CD4-positive, CD25-positive, alpha-beta regulatory T cell (primary cell): ENCODE measurements around the gene FANCF. TPM values are rescaled to one million over a fixed set of nuclear protein-coding genes. Genes with fewer than 3 reads are reported as not detected.

Source experiments
- ATAC-seq, 2 donors: fragments of 150-1000 bp; cut with Tn5 transposase; one replicate each; pipeline ENCODE4 v1.10.0; 2021; ENCODE audit warnings: low read depth in 2 of 2, moderate number of reproducible peaks in 2 of 2, moderate library complexity in 1 of 2
- DNase-seq, 3 donors: peaks; one replicate each; pipeline versions ENCODE4 v3.0.0 to v3.0.0-alpha.2; 2012 to 2022; ENCODE audit warnings: mixed read lengths in 1 of 3
- H3K27ac ChIP-seq: one replicate; pipeline ENCODE4 v1.7.0; 2013; ENCODE audit warnings: mild to moderate bottlenecking, low read length; ENCODE audit not compliant: insufficient read depth, poor library complexity, severe bottlenecking
- H3K27me3 ChIP-seq: one replicate; pipeline ENCODE4 v1.7.0; 2013; ENCODE audit warnings: low read length; ENCODE audit not compliant: control insufficient read depth, insufficient read depth
- H3K36me3 ChIP-seq: one replicate; pipeline ENCODE4 v1.7.0; 2013; ENCODE audit warnings: mild to moderate bottlenecking, low read length, moderate library complexity; ENCODE audit not compliant: control insufficient read depth, insufficient read depth
- H3K4me1 ChIP-seq: 2 replicates; pipeline ENCODE4 v1.7.0; 2013; ENCODE audit warnings: mild to moderate bottlenecking, low read length; ENCODE audit not compliant: insufficient read depth, control insufficient read depth, poor library complexity, severe bottlenecking
- H3K4me3 ChIP-seq: one replicate; pipeline ENCODE4 v1.7.0; 2013; ENCODE audit warnings: low read depth, mild to moderate bottlenecking, low read length, moderate library complexity
- H3K9me3 ChIP-seq, 2 experiments: 1 replicate in 1 of 2; 2 replicates in 1 of 2; pipeline ENCODE4 v1.7.0; 2013; ENCODE audit warnings: low read length in 2 of 2, mild to moderate bottlenecking in 1 of 2, moderate library complexity in 1 of 2; ENCODE audit not compliant: control insufficient read depth in 2 of 2
- H3K27ac Mint-ChIP-seq, 3 donors: one replicate each; pipeline ENCODE4 v1.8.0; 2020 to 2022; ENCODE audit warnings: mild to moderate bottlenecking in 3 of 3, mixed read lengths in 3 of 3, moderate library complexity in 2 of 3
- H3K27me3 Mint-ChIP-seq: one replicate; pipeline ENCODE4 v1.8.0; 2022; ENCODE audit warnings: mild to moderate bottlenecking, mixed read lengths
- H3K36me3 Mint-ChIP-seq: one replicate; pipeline ENCODE4 v1.8.0; 2020; ENCODE audit warnings: mixed read lengths
- H3K4me1 Mint-ChIP-seq, 4 donors: one replicate each; pipeline ENCODE4 v1.8.0; 2020 to 2022; ENCODE audit warnings: mixed read lengths in 4 of 4, mild to moderate bottlenecking in 1 of 4
- H3K4me3 Mint-ChIP-seq, 4 donors: one replicate each; pipeline ENCODE4 v1.8.0; 2020 to 2022; ENCODE audit warnings: mild to moderate bottlenecking in 4 of 4, mixed read lengths in 4 of 4, moderate library complexity in 3 of 4
- H3K9me3 Mint-ChIP-seq, 7 donors: one replicate each; pipeline ENCODE4 v1.8.0; 2020 to 2022; ENCODE audit warnings: mixed read lengths in 7 of 7, mild to moderate bottlenecking in 3 of 7, moderate library complexity in 2 of 7
- polyA plus RNA-seq, 4 donors: library from polyadenylated mRNA; unstranded; fragments of 300-500 nt; fragmentation: Illumina TruSeq; gene quantifications; one replicate each; pipeline ENCODE4 v1.2.3, GENCODE V29; 2021
- total RNA-seq: library from RNA; stranded (reverse); gene quantifications from one replicate; pipeline ENCODE4 v1.2.3, GENCODE V29; 2022

FANCF gene
- total RNA-seq (5.6 TPM), polyA plus RNA-seq (10 to 100 TPM; 14.8 to 21.7 (median 17.8) TPM)

GRCh38 chr11:22625448-22626287 lies at the start of gene FANCF:
TSS of gene FANCF (minus strand) at chr11:22625823. CDS start at chr11:22625810, 13 bp downstream.
- Mint-ChIP-seq H3K36me3 (peaks cover 5% of the 10 kb centered on the region), H3K4me3 (peak within 1 kb of the TSS; percentile 87 to 99 (median 98)), H3K27me3 (no peaks in the 10 kb centered on the region), H3K4me1 (peaks cover 33 to 54% (median 40%) of the 10 kb centered on the region in 4 donors), H3K27ac (peak within 1 kb of the TSS; percentile 95 to 99 (median 99)), H3K9me3 (peaks cover 0 to 3% (median 0%) of the 10 kb centered on the region in 7 donors)
- Histone ChIP-seq H3K27me3 (no peaks in the 10 kb centered on the region), H3K27ac (peak within 1 kb of the TSS; percentile 94), H3K9me3 (no peaks in the 10 kb centered on the region), H3K36me3 (no peaks in the 10 kb centered on the region), H3K4me1 (peaks cover 21% of the 10 kb centered on the region), H3K4me3 (peak within 1 kb of the TSS; percentile 99)
- ATAC-seq (peak; percentile 96), DNase-seq (peak; percentile 91 to 100 (median 96))

DNA sequence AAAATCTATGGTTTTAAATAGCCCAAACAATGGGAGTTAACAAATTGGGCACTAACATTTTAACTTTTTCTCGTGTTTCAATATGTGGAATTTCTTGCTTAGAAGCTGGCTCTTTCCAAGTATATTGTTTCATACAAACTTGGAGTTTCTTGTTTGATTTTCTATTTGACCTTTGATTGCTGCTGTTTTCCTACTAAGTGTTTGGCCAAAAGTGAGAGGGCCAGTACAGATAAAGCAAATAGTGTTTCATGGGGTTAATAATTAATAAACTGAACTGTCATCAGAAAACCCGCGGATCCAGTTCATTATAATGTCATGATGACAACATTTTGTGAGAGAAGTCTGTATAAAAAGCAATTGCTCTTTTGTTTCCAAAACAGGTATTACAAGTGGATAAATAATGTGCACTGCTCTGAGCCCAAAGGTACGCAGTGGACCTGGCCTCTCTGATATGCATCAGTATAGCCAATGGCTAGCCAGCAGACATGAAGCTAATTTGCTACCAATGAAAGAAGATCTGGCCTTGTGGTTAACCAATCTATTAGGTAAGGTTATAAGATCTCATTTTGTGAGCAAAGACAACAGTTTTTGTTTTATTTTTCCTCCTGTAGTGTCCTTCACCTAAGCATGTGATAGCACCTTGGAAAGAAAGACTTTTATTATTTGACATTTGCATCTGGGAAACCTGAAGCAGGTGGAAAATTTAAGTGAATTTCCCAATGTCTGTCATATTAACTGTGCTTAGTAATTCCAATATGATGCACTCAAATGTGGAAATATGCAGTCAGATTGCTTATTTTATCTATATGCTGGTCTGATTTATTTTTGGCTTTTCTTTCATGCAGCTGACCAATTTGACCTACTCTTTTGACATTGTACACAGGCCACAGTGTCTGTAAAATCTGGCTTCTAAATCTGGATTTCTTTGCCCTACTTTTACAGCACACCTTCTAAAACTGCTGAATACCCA lies 49.1 kb upstream of the FANCF start:
- peaks cover under 1% of the 10 kb centered on the region for H3K27me3 ChIP-seq

DNA sequence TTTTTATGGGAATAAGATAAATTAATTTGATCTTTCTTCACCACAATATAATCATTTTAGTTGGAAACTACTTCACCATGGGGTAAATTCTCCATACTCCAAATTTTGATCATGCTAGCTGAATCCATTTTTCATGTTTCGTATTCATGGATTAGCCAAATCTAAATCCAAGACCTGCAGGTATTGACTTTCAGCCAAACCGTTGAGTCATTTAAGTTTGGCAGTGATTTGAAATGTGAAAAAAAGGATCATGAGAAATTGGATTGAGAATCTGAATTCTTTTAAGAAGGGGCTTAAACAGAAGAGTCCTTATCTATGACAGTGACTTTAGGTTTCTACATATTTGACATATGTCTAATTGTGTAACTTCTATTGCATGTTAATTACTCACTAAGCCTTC lies 46.1 kb upstream of the FANCF start:
- Histone ChIP-seq H3K36me3 (no peaks in the 10 kb centered on the region), H3K4me3 (no peak overlapping the region), H3K9me3 (no peaks in the 10 kb centered on the region), H3K27me3 (peaks cover 17% of the 10 kb centered on the region), H3K27ac (no peak overlapping the region), H3K4me1 (peaks cover 2% of the 10 kb centered on the region)
- Mint-ChIP-seq H3K36me3 (no peaks in the 10 kb centered on the region), H3K9me3 (no peaks in the 10 kb centered on the region), H3K4me1 (peaks cover 0 to 6% (median 0%) of the 10 kb centered on the region in 4 donors), H3K4me3 (no peak overlapping the region), H3K27me3 (peaks cover 34% of the 10 kb centered on the region), H3K27ac (no peak overlapping the region)
- ATAC-seq = no peak
- DNase-seq = no peak

More for the DNA sequence above, 49.1 kb upstream of the FANCF start:
- Histone ChIP-seq H3K4me1 (no peaks in the 10 kb centered on the region), H3K27ac (no peak overlapping the region), H3K36me3 (no peaks in the 10 kb centered on the region), H3K9me3 (no peaks in the 10 kb centered on the region), H3K4me3 (no peak overlapping the region)
- H3K9me3 Mint-ChIP-seq = no peaks in the 10 kb centered on the region
- H3K27me3 Mint-ChIP-seq = peaks cover 11% of the 10 kb centered on the region
- H3K27ac Mint-ChIP-seq = no peak overlapping the region
- no peaks in the 10 kb centered on the region for H3K36me3 Mint-ChIP-seq
- DNase-seq = no peak
- H3K4me3 Mint-ChIP-seq = no peak overlapping the region
- no peaks in the 10 kb centered on the region for H3K4me1 Mint-ChIP-seq
- no peak for ATAC-seq

- H3K27ac ChIP-seq = no peak overlapping the region
- no peak overlapping the region for H3K4me3 ChIP-seq
- peaks cover 0 to 13% (median 1%) of the 10 kb centered on the region in 4 donors for H3K4me1 Mint-ChIP-seq
- peaks cover 42% of the 10 kb centered on the region for H3K27me3 Mint-ChIP-seq
- no peaks in the 10 kb centered on the region for H3K36me3 Mint-ChIP-seq
- DNase-seq = peak in 1 of 3 donors; percentile 14
- no peaks in the 10 kb centered on the region for H3K36me3 ChIP-seq
- peaks cover 17% of the 10 kb centered on the region for H3K27me3 ChIP-seq
- peaks cover 6% of the 10 kb centered on the region for H3K4me1 ChIP-seq
- no peak overlapping the region for H3K4me3 Mint-ChIP-seq
- H3K9me3 ChIP-seq = no peaks in the 10 kb centered on the region
- no peak for ATAC-seq
- H3K9me3 Mint-ChIP-seq = no peaks in the 10 kb centered on the region
- H3K27ac Mint-ChIP-seq = no peak overlapping the region
Observed at GRCh38 chr11:22670830-22671229, 45.2 kb upstream of the FANCF start.

DNA sequence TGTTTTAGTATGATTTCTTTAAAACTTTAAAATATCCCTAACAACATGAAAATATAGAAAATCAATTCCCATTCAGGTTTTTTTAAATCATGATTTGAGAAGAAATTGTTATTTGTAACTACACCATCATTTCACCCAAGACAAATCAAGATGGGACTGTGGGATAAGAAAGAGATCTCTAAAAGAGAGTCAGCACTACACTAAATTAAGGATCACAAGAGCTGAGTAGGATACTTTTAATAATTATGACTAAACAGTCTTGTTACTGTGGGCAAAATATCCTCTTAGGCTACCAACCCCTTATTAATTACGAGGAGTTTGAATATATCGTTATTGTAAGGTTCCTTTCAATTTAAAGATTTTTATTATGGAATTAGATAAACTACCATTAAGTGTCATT lies 43.7 kb upstream of the FANCF start:
- Mint-ChIP-seq H3K36me3 (no peaks in the 10 kb centered on the region), H3K27me3 (peaks cover 48% of the 10 kb centered on the region), H3K4me1 (peaks cover 0 to 14% (median 1%) of the 10 kb centered on the region in 4 donors), H3K9me3 (no peaks in the 10 kb centered on the region), H3K27ac (no peak overlapping the region), H3K4me3 (no peak overlapping the region)
- Histone ChIP-seq H3K4me1 (peaks cover 6% of the 10 kb centered on the region), H3K9me3 (no peaks in the 10 kb centered on the region), H3K36me3 (no peaks in the 10 kb centered on the region), H3K27ac (no peak overlapping the region), H3K4me3 (no peak overlapping the region), H3K27me3 (peaks cover 22% of the 10 kb centered on the region)
- ATAC-seq (no peak), DNase-seq (no peak)

GRCh38 chr11:22668005-22668796 lies 42.6 kb upstream of the FANCF start:
- no peak for ATAC-seq
- Mint-ChIP-seq H3K36me3 (no peaks in the 10 kb centered on the region), H3K27me3 (peaks cover 48% of the 10 kb centered on the region), H3K4me1 (peaks cover 0 to 14% (median 1%) of the 10 kb centered on the region in 4 donors), H3K27ac (no peak overlapping the region), H3K9me3 (no peaks in the 10 kb centered on the region), H3K4me3 (no peak overlapping the region)
- H3K9me3 ChIP-seq = no peaks in the 10 kb centered on the region
- no peak overlapping the region for H3K27ac ChIP-seq
- DNase-seq = no peak
- peaks cover 6% of the 10 kb centered on the region for H3K4me1 ChIP-seq
- no peaks in the 10 kb centered on the region for H3K36me3 ChIP-seq
- peaks cover 22% of the 10 kb centered on the region for H3K27me3 ChIP-seq
- H3K4me3 ChIP-seq = no peak overlapping the region
